ENCODE data around the gene ADCY2.

The ADCY2 gene

GRCh38 chr5:7592910-7593309 lies 197.0 kb downstream of the ADCY2 start:
- no peak for DNase-seq (ENCODE audit: low read depth in 2 of 2)

DNA sequence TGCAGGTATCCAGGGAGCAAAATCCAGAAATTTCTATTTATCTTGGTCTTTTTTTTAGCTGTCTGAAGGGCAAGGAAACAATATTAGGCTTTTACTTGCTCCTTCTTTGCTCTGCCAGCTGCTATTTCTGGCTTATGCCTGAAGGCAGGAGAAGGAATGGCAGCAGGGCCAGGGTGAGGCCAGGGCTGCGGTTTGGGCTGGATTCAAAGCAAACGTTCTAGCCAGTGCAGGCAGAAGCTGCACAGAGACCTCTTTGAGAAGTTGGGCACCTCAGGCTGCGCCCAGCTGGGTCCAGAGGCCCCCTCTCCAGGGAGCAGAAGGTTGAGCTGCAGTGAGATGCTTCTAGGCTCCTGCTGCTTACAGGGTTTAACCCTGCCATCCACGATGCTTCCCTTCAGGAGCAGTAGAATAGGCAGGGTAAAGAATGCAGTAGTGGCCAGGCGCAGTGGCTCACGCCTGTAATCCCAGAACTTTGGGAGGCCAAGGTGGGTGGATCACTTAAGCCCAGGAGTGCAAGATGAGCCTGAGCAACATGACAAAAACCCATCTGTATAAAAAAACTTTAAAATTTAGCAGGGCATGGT lies 201.2 kb downstream of the ADCY2 start:
- DNase-seq (ENCODE audit: low read depth in 2 of 2): no peak

DNA sequence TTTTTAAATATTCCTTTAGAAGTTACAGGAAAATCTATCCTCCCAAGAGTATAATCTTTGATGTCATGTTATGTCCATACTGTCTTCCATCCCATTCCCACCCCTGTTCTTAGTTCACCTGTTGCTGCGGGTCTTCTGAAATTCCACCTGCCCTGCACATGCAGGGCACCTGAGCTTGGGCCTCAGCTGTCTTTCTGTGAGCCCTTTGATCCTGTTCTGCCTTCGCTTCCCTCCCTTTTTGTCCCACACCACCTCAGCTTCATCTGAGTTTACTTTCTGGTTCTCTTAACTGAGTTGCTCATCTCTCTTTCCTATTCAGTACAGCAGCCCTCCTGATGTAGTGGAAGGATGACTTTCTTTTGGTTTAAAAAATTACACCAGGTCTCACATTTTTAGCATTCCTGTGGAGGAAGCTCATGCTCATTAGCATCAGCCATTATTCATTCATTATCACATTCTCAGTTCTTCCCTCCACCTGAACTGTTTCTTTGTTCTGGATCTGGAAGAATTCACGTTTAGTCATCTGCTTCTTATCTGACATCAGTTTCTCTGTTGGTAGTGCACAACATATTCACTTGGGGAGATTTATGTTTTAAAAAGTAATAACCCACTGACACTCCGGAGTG lies 211.0 kb downstream of the ADCY2 start:
- no peak for DNase-seq (ENCODE audit: low read depth in 2 of 2)

- no peak for DNase-seq (ENCODE audit: low read depth in 2 of 2)
These were observed 212.8 kb downstream of the ADCY2 start for GRCh38 chr5:7608772-7609171.

DNA sequence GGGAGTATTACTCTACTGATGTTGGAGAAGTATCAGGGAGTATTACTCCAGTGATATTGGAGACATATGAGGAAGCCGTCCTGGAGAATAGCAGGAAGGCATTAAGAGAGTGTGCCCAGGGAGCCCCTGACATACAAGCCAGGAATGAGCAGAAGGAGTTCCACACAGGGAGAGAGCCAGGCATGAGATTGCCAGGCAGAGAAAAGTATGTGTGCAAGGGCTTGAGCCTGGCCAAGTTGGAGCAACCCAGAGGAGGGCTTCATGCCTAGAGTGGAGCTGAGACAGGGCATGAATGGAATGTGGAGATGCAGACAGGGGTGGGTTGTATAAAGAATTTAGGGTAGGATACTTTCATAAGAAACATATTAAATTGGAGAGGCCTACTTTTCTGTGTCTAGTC lies 213.8 kb downstream of the ADCY2 start:
- DNase-seq (ENCODE audit: low read depth in 2 of 2): no peak

DNA sequence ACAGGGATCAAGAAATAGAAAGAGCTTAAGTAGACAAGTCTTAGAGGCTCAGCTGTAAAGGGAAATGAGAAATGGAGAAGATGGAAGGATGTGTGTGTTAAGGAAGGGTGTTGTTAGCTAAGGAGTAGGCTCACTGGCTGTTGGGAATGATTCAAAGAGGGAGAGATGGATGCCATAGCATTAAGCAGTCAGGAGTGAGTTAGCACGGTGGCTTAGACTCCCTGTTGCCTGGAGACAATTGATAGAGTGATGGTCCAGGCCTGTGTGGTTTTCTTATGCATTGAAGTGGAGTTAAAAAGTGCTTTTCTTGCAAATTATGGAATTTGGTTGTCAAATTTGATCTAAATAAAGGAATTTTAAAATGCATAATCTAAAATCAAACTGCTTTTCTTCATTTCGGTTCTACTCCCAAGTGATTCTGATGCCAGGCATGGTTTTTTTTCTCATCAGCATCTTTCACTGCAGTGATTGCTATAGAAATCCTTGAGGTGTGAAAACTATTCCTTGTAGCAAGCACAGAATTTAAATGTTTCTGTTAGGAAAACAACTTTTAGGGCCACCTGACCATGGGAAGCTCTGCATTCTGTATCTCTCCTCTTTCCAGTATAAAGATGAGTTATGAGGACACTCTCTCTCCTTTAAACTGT lies 214.7 kb downstream of the ADCY2 start:
- DNase-seq (ENCODE audit: low read depth in 2 of 2): no peak

GRCh38 chr5:7611518-7611917 lies 215.6 kb downstream of the ADCY2 start:
- no peak for DNase-seq (ENCODE audit: low read depth in 2 of 2)

DNA sequence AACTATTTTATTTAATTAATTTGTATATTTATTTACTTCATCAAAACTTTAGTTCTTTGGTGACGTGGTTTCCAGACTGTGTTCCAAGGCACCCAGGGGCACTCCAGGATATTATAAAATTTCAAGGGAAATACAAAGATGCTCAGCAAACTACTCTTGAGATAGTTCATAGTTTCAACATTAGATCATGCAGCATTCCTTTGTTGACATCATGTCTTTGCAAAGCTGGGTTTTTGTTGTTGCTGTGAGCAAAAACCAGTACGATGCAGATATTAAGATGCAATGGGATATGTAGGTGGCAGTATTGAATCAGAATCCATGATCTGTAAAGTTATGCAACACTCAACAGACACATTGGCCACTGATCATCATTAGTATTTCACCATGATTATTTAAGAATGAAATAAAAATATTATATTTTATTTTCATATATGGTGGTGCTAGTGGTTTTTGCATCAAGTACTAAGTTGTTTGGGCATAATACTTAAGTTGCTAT lies 219.7 kb downstream of the ADCY2 start:
- no peak for DNase-seq (ENCODE audit: low read depth in 2 of 2)

DNA sequence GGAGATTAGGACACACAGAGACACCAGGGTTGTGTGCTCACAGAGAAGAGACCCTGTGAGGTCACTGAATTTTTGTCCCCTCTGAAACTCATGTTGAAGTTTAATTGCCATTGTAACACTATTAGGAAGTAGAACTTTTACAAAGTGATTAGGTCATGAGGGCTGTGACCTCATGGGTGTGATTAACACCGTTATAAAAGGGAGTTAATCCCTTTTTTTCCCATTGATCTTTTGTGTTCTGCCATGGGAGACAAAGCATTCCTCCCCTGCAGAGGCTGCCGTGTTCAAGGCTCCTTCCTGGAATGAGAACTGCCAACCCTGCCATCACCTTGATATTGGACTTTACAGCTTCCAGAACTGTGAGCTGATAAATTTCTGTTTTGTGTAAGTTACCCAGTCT lies 221.0 kb downstream of the ADCY2 start:
- DNase-seq (ENCODE audit: low read depth in 2 of 2): no peak

DNA sequence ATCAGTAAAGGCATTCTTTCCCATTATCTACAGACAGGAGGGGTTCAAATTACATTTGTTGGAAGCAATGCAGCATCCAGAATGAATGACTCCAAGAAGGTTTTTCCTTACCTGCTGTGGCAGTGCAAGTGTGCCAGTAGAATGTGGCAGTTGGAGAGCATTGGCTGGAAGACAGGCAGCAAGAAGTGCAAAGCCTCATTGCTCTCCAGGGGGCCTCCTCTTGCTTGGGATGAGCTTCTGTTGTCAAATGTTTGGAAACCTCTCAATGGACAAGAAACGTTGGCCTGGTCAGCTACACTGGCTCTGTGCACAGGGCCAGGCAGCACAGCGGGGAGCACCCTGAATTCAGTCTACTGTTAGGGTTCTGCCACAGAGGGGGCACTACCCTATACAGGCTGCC lies 226.6 kb downstream of the ADCY2 start:
- DNase-seq (ENCODE audit: low read depth in 2 of 2): no peak

DNA sequence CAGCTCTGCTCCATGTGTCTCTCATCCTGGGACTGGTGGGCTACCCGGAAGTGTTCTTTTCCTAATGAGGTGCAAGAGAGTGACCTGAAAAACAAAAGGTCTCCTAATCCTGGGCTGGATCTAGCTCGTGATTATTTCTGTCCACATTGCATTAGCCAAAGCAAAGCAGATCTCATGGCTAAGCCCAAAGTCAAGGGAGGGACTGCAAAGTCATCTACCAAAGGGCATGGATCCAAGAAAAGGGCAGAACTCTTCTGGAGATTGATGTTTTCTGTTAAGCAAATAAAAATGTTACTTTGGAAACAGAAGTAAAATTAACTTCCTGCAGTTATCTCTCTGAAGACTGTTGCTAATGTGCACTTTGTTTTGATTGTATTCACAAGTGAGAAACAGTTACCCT lies 229.8 kb downstream of the ADCY2 start:
- DNase-seq (ENCODE audit: low read depth in 2 of 2): no peak

DNA sequence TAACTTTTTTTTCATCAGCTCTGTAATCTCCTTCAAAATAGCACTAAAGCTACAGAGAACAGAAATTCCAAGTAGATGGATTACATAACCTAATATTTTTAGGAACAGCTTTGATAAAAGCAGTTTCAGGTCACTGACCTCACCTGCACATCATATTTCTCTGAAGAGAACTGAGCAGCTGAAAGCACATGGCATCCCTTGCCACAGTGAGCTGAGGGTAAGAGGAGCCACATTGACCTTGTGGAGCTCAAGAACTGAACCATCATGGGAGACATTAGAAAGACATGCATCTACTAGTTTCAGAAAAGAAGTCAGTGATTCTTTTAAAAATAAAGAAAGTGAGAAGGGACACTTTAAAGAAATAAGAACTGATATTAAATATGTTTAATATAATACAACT lies 232.3 kb downstream of the ADCY2 start:
- no peak for DNase-seq (ENCODE audit: low read depth in 2 of 2)

DNA sequence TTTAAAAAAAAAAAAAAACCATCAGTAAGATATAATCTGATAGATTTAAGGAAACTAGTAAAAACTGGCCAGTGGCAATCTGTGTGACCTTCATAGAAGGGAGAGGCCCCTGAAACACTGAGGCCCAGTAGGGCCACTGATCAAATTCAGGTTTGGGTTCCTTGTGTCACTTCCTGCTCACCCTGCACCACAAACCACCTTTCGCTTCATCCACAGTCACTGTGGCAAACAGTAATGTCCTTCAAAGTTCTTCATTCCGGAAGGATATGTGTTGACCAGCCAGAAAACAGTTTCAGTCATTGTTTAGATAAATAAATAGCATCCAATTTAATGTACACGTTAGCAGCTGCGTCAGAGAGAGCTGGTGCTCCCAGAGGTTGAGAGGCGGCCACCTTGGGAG lies 232.9 kb downstream of the ADCY2 start:
- DNase-seq (ENCODE audit: low read depth in 2 of 2): no peak

- DNase-seq (ENCODE audit: low read depth in 2 of 2): no peak
These were observed 233.6 kb downstream of the ADCY2 start for GRCh38 chr5:7629561-7629960.

GRCh38 chr5:7634837-7635236 lies 238.9 kb downstream of the ADCY2 start:
- DNase-seq (ENCODE audit: low read depth in 2 of 2): no peak

DNA sequence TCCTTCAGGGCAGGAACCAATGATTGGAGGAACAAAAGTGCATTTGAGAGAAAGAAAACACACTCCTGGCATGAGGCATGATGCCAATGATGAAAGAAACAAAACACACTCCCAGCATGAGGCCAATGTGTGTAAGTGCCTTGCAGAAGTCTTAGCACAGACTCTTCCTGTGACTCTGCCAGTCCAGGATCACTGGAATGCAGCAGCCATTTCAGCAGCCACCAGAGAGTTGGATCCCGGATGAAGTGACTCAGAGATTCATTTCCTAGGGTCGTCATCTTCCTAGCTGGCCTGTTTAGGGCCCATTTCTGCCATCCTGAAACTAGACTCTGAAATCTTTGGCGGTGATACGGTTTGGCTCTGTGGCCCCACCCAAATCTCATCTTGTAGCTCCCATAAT lies 242.5 kb downstream of the ADCY2 start:
- no peak for DNase-seq (ENCODE audit: low read depth in 2 of 2)

DNA sequence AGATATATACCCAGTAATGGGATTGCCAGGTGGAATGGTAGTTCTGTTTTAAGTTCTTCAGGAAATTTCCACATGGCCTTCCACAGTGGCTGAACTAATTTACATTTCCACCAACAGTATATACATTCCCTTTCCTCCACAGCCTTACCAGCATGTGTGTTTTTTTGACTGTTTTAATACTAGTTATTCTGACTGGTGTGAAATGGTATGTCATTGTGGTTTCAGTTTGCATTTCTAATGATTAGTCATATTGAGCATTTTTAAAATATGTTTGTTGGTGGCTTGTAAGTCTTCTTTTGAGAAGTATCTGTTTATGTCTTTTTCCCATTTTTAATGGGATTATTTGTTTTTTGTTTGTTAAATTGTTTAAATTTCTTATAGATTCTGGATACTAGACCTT lies 246.1 kb downstream of the ADCY2 start:
- DNase-seq (ENCODE audit: low read depth in 2 of 2): no peak

GRCh38 chr5:7644723-7645122 lies 248.8 kb downstream of the ADCY2 start:
- no peak for DNase-seq (ENCODE audit: low read depth in 2 of 2)

DNA sequence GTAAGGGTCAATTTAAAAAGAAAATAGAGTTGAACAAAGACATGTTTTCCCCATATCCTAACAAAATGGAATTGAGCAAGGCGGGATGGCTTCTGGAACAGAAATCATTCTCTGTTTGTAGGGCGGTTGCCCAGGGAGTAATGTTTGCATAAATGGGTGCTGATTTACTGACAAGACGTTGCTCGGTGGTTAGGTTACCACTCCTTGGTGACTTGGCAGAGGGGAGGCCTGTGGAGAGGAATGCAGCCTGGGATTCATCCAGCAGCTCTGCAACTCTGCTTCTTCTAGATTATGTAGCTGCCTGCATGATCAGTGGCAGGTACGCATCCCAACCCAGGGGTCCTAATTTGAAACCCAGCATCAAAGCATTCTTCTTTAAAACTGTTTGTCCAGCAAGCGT lies 254.8 kb downstream of the ADCY2 start:
- no peak for DNase-seq (ENCODE audit: low read depth in 2 of 2)

DNA sequence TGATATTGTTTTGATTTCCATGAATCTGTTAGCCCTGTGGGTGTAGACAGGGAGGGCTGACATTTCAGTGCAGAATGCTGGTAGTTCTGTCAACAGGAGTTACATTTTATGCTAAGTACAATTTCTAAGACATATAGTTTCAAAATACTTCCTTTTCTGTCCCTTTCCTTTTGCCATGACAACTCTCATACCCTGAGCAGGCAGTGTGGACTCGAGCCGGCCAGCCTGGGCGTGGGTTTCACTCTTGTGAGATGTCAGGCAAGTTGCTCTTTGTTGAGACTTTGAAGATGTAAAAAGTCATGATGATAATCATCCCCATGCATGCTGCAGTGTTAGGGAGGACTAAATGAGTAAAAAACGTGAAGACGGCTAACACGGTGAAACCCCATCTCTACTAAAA lies 257.1 kb downstream of the ADCY2 start:
- no peak for DNase-seq (ENCODE audit: low read depth in 2 of 2)

DNA sequence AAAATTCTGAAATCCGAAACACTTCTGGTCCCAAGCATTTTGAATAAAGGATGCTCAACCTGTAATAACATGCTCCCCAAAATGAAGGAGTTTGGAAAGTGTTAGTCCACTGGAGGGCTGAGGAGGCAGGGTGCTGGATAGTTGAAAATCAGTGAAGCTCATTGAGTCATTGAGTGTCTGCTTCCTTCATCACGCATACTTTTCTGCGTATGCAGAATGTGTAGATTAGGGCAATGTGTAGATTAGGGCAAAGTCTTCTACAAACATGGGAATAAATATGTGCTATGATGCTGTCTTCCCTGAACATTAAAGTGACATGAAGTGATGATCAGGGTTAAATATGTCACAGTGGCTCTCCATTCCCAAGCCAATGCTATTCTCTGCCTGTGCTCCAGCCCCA lies 261.2 kb downstream of the ADCY2 start:
- DNase-seq (ENCODE audit: low read depth in 2 of 2): no peak

- no peak for DNase-seq (ENCODE audit: low read depth in 2 of 2)
These were observed 263.5 kb downstream of the ADCY2 start for GRCh38 chr5:7659420-7659819.

- DNase-seq (ENCODE audit: low read depth in 2 of 2): no peak
These were observed 266.4 kb downstream of the ADCY2 start for GRCh38 chr5:7662289-7662688.

- no peak for DNase-seq (ENCODE audit: low read depth in 2 of 2)
These were observed 267.9 kb downstream of the ADCY2 start for GRCh38 chr5:7663808-7664207.
